ENCODE data around the gene NR1H2.

The NR1H2 gene

DNA sequence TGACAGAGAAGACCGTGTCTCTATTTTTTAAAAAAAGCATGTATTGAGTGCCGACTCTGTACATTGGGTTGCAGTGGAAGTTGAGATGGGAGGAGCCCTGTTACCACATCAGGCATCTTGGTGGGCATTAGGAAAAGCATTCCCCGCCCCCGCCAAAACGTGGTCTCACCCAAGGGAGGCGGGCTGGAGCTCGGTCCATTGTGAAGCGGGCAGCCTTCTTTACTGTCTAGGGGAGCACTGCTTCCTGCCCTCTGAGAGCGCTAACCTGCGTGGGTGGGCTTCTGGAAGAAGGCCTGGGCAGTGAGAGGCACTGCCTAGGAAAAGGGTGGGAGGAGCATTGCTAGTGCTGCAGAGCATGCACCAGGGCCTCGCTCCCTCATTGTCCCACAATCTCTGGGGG lies 3.9 kb downstream of the NR1H2 start:
- Histone ChIP-seq H3K4me3 (replicated peaks; ENCODE audit: insufficient read depth, low read length) (no peak overlapping the region), H3K27me3 (ENCODE audit: insufficient read depth, poor library complexity, severe bottlenecking) (no peaks in the 10 kb centered on the region), H3K27ac (replicated peaks) (no peak overlapping the region)
- TF ChIP-seq SPI1 (IDR thresholded peaks at IDR 0.05; ENCODE audit: borderline replicate concordance, low read depth) (no peak), POLR2AphosphoS5 (IDR thresholded peaks at IDR 0.05; ENCODE audit: low read depth) (no peak), GABPA (IDR thresholded peaks at IDR 0.05; ENCODE audit: low read depth) (no peak)
- TF ChIP-seq, protein P1, sequence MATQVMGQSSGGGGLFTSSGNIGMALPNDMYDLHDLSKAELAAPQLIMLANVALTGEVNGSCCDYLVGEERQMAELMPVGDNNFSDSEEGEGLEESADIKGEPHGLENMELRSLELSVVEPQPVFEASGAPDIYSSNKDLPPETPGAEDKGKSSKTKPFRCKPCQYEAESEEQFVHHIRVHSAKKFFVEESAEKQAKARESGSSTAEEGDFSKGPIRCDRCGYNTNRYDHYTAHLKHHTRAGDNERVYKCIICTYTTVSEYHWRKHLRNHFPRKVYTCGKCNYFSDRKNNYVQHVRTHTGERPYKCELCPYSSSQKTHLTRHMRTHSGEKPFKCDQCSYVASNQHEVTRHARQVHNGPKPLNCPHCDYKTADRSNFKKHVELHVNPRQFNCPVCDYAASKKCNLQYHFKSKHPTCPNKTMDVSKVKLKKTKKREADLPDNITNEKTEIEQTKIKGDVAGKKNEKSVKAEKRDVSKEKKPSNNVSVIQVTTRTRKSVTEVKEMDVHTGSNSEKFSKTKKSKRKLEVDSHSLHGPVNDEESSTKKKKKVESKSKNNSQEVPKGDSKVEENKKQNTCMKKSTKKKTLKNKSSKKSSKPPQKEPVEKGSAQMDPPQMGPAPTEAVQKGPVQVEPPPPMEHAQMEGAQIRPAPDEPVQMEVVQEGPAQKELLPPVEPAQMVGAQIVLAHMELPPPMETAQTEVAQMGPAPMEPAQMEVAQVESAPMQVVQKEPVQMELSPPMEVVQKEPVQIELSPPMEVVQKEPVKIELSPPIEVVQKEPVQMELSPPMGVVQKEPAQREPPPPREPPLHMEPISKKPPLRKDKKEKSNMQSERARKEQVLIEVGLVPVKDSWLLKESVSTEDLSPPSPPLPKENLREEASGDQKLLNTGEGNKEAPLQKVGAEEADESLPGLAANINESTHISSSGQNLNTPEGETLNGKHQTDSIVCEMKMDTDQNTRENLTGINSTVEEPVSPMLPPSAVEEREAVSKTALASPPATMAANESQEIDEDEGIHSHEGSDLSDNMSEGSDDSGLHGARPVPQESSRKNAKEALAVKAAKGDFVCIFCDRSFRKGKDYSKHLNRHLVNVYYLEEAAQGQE (IDR thresholded peaks at IDR 0.05; ENCODE audit: insufficient replicate concordance, low read depth), result no peak
- TF ChIP-seq, protein P2, sequence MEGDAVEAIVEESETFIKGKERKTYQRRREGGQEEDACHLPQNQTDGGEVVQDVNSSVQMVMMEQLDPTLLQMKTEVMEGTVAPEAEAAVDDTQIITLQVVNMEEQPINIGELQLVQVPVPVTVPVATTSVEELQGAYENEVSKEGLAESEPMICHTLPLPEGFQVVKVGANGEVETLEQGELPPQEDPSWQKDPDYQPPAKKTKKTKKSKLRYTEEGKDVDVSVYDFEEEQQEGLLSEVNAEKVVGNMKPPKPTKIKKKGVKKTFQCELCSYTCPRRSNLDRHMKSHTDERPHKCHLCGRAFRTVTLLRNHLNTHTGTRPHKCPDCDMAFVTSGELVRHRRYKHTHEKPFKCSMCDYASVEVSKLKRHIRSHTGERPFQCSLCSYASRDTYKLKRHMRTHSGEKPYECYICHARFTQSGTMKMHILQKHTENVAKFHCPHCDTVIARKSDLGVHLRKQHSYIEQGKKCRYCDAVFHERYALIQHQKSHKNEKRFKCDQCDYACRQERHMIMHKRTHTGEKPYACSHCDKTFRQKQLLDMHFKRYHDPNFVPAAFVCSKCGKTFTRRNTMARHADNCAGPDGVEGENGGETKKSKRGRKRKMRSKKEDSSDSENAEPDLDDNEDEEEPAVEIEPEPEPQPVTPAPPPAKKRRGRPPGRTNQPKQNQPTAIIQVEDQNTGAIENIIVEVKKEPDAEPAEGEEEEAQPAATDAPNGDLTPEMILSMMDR (IDR thresholded peaks at IDR 0.05; ENCODE audit: insufficient read depth, low read length), result no peak
- DNase-seq (ENCODE audit: low read depth in 1 of 2, low spot score in 1 of 2), result no peak

DNA sequence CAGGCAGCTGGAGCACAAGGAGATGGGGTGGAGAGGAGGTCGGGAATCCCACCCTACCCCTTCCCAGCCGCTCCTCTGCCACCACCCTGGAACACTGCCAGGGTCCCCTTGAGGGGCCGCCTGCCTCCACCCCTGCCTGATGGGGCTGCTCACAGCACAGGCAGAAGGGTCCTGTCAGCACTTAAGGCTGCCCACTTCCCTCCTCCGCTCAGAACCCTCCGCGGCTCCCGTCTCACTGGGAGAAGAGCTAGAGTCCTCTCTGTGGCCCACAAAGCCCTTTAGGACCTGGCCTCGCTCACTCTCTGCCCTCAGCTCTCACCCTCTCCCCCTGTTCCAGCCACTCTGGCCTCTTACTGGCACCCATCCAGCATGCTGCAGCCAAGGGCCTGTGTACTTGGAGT lies 4.5 kb downstream of the NR1H2 start:
- H3K4me3 ChIP-seq (replicated peaks; ENCODE audit: insufficient read depth, low read length), result no peak overlapping the region
- no peak for TF ChIP-seq GABPA (IDR thresholded peaks at IDR 0.05; ENCODE audit: low read depth)
- TF ChIP-seq, protein P2 (IDR thresholded peaks at IDR 0.05; ENCODE audit: insufficient read depth, low read length), result no peak
- no peak for TF ChIP-seq SPI1 (IDR thresholded peaks at IDR 0.05; ENCODE audit: borderline replicate concordance, low read depth)
- TF ChIP-seq, protein P1 (IDR thresholded peaks at IDR 0.05; ENCODE audit: insufficient replicate concordance, low read depth), result no peak
- no peak for TF ChIP-seq POLR2AphosphoS5 (IDR thresholded peaks at IDR 0.05; ENCODE audit: low read depth)
- no peak overlapping the region for H3K27ac ChIP-seq (replicated peaks)
- DNase-seq (ENCODE audit: low read depth in 1 of 2, low spot score in 1 of 2), result no peak
- H3K27me3 ChIP-seq (ENCODE audit: insufficient read depth, poor library complexity, severe bottlenecking), result no peaks in the 10 kb centered on the region

DNA sequence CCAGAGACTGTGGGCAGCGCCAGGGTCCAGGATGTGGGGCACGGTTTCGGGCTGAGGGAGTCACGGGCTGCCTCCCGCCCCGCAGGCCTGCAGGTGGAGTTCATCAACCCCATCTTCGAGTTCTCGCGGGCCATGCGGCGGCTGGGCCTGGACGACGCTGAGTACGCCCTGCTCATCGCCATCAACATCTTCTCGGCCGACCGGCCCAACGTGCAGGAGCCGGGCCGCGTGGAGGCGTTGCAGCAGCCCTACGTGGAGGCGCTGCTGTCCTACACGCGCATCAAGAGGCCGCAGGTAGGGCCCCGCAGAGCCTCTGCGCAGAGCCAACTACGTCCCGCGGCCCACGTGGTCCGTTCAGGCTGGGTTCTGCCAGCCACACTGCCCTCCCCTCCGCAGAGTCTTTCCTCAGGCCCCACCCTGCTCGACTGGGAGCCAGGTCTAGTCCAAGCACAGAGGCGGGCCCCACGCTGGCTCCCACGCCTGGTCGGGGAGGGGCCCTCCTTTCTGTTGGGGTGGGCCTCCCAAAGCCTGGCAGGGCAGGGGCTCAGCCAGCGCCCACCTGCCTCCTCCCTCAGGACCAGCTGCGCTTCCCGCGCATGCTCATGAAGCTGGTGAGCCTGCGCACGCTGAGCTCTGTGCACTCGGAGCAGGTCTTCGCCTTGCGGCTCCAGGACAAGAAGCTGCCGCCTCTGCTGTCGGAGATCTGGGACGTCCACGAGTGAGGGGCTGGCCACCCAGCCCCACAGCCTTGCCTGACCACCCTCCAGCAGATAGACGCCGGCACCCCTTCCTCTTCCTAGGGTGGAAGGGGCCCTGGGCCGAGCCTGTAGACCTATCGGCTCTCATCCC lies 5.8 kb downstream of the NR1H2 start:
- no peaks in the 10 kb centered on the region for H3K27me3 ChIP-seq (ENCODE audit: insufficient read depth, poor library complexity, severe bottlenecking)
- TF ChIP-seq, protein P2 (IDR thresholded peaks at IDR 0.05; ENCODE audit: insufficient read depth, low read length), result no peak
- H3K27ac ChIP-seq (replicated peaks), result no peak overlapping the region
- no peak for DNase-seq (ENCODE audit: low read depth in 1 of 2, low spot score in 1 of 2)
- no peak overlapping the region for H3K4me3 ChIP-seq (replicated peaks; ENCODE audit: insufficient read depth, low read length)

All from HL-60 (cell line).